Thyroid gland (tissue), 4 donors: ENCODE results near the gene TRMT2A. TPM values are rescaled to one million over a fixed set of nuclear protein-coding genes. Genes with fewer than 3 reads are reported as not detected.

Experiments used
- DNase-seq, 2 donors: peaks; one replicate each; pipeline ENCODE4 v3.0.0-alpha.2; 2019
- H3K27ac ChIP-seq, 3 donors: fragments of 200-600 bp; sonication (generic); 1 replicate in 2 of 3; 2 replicates in 1 of 3; pipeline ENCODE4 v1.5.1; 2016 to 2019; ENCODE audit warnings: mild to moderate bottlenecking in 1 of 3, moderate library complexity in 1 of 3
- H3K27me3 ChIP-seq: fragments of 200-600 bp; sonication (generic); one replicate; pipeline ENCODE4 v1.5.1; 2019
- H3K36me3 ChIP-seq, 2 donors: fragments of 200-600 bp; sonication (generic); one replicate each; pipeline ENCODE4 v1.5.1; 2016 to 2019
- H3K4me1 ChIP-seq, 2 donors: fragments of 200-600 bp; sonication (generic); one replicate each; pipeline ENCODE4 v1.5.1; 2017 to 2019
- H3K4me3 ChIP-seq, 3 donors: fragments of 200-600 bp; sonication (generic); replicated peaks in 1 of 3; 1 replicate in 2 of 3; 2 replicates in 1 of 3; pipeline ENCODE4 v1.5.1; 2016; ENCODE audit warnings: mild to moderate bottlenecking in 1 of 3
- H3K9me3 ChIP-seq: fragments of 200-600 bp; sonication (generic); one replicate; pipeline ENCODE4 v1.5.1; 2017
- POLR2A ChIP-seq, 2 donors: fragments of 450-650 bp; IDR thresholded peaks; one replicate each; pipeline ENCODE4 v1.6.1; 2017; ENCODE audit warnings: antibody characterized with exemption in 2 of 2, mild to moderate bottlenecking in 2 of 2, moderate library complexity in 1 of 2
- WGBS, 2 donors: methylation state at CpG; one replicate each; pipeline ENCODE4 v1.1.5; 2017; 5-methylcytosine and 5-hydroxymethylcytosine counted together
- intact Hi-C: fragments of 100-400 bp; cut with DNase I; formaldehyde crosslinking; loops from one replicate; pipeline ENCODE4 v1.15.1; 2023
- total RNA-seq, 4 donors: library from RNA; depleted of rRNA; stranded (reverse); fragments of >200 nt; gene quantifications; one replicate each; pipeline ENCODE4 v1.2.3, GENCODE V29; 2016
- TF ChIP-seq, protein P1 (sequence below), 6 experiments: fragments of 200-600 bp in 3 of 6; fragments of 450-650 bp in 3 of 6; sonication (generic) in 3 of 6; IDR thresholded peaks; one replicate each; pipeline ENCODE4 v1.5.1; 2016 to 2019; ENCODE audit warnings: antibody characterized with exemption in 6 of 6, mild to moderate bottlenecking in 2 of 6, inconsistent platforms in 1 of 6, moderate library complexity in 1 of 6

Gene TRMT2A
- total RNA-seq, 4 donors from 2014 or later = 36.9 to 65.5 (median 53.3) TPM

- WGBS, 2 donors = 92 to 96% methylated on average over 7 to 8 of the region's 13 CpGs
- TF ChIP-seq, protein P1, sequence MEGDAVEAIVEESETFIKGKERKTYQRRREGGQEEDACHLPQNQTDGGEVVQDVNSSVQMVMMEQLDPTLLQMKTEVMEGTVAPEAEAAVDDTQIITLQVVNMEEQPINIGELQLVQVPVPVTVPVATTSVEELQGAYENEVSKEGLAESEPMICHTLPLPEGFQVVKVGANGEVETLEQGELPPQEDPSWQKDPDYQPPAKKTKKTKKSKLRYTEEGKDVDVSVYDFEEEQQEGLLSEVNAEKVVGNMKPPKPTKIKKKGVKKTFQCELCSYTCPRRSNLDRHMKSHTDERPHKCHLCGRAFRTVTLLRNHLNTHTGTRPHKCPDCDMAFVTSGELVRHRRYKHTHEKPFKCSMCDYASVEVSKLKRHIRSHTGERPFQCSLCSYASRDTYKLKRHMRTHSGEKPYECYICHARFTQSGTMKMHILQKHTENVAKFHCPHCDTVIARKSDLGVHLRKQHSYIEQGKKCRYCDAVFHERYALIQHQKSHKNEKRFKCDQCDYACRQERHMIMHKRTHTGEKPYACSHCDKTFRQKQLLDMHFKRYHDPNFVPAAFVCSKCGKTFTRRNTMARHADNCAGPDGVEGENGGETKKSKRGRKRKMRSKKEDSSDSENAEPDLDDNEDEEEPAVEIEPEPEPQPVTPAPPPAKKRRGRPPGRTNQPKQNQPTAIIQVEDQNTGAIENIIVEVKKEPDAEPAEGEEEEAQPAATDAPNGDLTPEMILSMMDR (IDR thresholded peaks at IDR 0.05) = no peak
- no peak for TF ChIP-seq POLR2A (IDR thresholded peaks at IDR 0.05)
- Histone ChIP-seq H3K4me3 (no peak overlapping the region), H3K9me3 (no peaks in the 10 kb centered on the region), H3K27ac (no peak overlapping the region), H3K4me1 (peaks cover 0 to 3% of the 10 kb centered on the region in 2 donors), H3K36me3 (peaks cover 17 to 48% of the 10 kb centered on the region in 2 donors), H3K27me3 (no peaks in the 10 kb centered on the region)
- no peak for DNase-seq
- intact Hi-C loops = loop anchor here (10.0 kb wide), 1 partner anchor 149 kb away; no protein-coding TSS in a partner anchor
These were observed 6.5 kb upstream of the TRMT2A start for GRCh38 chr22:20123366-20124082.

DNA sequence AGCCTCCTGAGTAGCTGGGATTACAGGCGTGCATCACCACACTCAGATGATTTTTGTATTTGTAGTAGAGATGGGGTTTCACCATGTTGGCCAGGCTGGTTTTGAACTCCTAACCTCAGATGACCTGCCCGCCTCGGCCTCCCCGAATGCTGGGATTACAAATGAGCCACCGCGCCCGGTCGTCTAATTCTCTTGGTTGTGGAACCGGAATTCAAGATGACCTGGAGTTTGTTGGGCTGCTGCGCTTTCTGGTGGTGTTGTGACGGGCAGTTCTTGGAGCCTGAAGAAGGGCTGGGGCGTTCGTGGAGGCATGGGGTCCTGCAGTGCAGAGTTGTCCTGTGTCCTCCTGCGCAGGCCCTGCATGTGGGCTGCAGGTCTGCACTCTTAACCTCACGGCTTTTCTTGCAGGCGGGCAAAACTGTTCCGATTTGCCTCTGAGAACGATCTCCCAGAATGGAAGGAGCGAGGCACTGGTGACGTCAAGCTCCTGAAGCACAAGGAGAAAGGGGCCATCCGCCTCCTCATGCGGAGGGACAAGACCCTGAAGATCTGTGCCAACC is 4.9 kb upstream of the TRMT2A start:
- TF ChIP-seq POLR2A (IDR thresholded peaks at IDR 0.05) = no peak
- TF ChIP-seq, protein P1 (IDR thresholded peaks at IDR 0.05) = no peak
- Histone ChIP-seq H3K27me3 (no peaks in the 10 kb centered on the region), H3K36me3 (peaks cover 17 to 45% of the 10 kb centered on the region in 2 donors), H3K27ac (no peak overlapping the region), H3K9me3 (no peaks in the 10 kb centered on the region), H3K4me1 (peaks cover 0 to 11% of the 10 kb centered on the region in 2 donors), H3K4me3 (no peak overlapping the region)
- intact Hi-C loops = loop anchor here (10.0 kb wide), 1 partner anchor 147 kb away; no protein-coding TSS in a partner anchor
- DNase-seq = no peak
- WGBS, 2 donors = 94 to 97% methylated on average over 15 to 22 of the region's 22 CpGs

DNA sequence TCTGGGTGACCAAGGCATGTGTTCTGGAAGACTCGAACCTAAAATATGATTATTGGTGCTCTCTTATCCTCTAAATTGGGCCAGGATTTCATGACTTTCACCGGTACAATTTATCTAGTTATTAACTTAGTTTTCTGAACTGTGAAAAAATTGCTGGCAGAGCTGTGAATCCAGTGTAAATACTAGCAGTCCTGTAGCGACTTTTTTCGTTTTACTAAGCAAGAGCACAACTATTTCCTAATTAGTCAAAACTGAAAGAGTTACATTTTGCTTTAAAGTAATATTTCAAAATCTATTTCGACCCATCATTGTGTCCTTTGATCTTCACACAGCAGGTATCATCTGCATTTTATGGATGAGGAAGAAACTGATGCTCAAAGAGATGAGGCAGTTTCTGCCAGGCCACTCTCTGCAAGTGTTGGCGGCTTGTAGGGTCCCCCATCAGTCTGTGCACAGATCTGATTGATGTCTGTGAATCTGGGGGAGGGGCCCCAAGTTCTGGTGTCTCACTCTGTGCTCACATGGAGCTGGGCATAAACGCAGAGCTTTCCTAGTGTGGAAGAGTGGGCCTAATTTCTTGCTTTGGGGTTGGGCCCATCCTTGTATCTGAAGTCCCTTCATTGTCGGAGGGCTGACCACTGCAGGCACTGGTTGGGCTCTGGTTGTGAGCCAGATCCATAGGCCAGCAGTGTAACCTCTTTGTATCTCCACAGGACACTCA is 1.4 kb upstream of the TRMT2A start:
- TF ChIP-seq POLR2A (IDR thresholded peaks at IDR 0.05) = no peak
- TF ChIP-seq, protein P1 (IDR thresholded peaks at IDR 0.05) = no peak
- Histone ChIP-seq H3K4me1 (peaks cover 11 to 17% of the 10 kb centered on the region in 2 donors), H3K27ac (peak overlapping the region in 1 of 3 donors; percentile 27), H3K36me3 (peaks cover 15 to 44% of the 10 kb centered on the region in 2 donors), H3K27me3 (no peaks in the 10 kb centered on the region), H3K9me3 (no peaks in the 10 kb centered on the region), H3K4me3 (peak overlapping the region in 2 of 3 donors; percentile 52 to 62)
- intact Hi-C loops = loop anchor here (10.0 kb wide), 1 partner anchor 94 kb away; the partner anchor contains the start of gene TANGO2
- DNase-seq = no peak
- 26 to 29% methylated on average over 8 of the region's 8 CpGs for WGBS, 2 donors

DNA sequence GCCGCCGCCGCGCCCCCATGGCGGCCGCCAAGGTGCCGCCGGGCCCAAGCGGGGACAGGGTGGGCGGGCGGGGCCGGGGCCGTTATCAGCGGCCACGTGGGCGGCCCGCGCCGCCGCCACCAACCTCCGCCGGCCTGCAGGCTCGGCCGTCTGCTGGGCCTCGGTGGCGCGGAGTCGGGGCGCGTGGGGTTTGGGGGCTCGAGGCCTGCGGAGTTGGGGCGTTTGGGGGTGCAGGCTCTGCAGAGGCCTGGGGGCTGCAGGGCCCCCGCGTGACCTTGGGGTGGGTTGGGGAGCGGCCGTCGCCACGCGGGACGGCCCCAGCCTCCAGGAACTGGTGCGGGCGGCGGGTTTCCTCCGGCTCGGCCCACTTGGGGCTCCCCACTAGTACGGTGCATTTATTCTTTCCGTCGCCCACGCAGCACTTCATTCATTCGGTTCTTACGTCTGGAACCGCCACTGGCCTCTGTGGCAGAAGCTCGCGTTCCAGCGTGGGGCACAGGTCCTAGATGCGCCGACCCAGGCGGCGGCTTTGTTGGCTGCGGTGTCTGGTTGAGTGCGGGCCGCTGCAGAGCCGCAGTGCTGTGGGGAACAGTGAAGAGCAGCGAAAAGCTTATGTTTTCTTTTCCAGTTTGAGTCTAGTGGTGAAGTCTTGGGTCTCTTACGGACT is 740 bp upstream of the TRMT2A start:
- peak; percentile 17 to 34 for DNase-seq
- Histone ChIP-seq H3K4me1 (peaks cover 11 to 17% of the 10 kb centered on the region in 2 donors), H3K36me3 (peaks cover 16 to 49% of the 10 kb centered on the region in 2 donors), H3K27me3 (no peaks in the 10 kb centered on the region), H3K4me3 (peak overlapping the region; percentile 4 to 62 (median 52)), H3K9me3 (no peaks in the 10 kb centered on the region), H3K27ac (peak overlapping the region in 1 of 3 donors; percentile 27)
- 3% methylated on average over 22 to 39 of the region's 66 CpGs for WGBS, 2 donors
- no peak for TF ChIP-seq POLR2A (IDR thresholded peaks at IDR 0.05)
- TF ChIP-seq, protein P1 (IDR thresholded peaks at IDR 0.05) = no peak
- intact Hi-C loops = loop anchor here (10.0 kb wide), 1 partner anchor 93 kb away; the partner anchor contains the start of gene TANGO2
